GM21423 (cell line): ENCODE measurements around the gene ARSI.

Experiments
- ATAC-seq: cut with Tn5 transposase; IDR thresholded peaks from one replicate; pipeline ENCODE4 v1.9.1; 2021; ENCODE audit warnings: mild to moderate bottlenecking, moderate library complexity; ENCODE audit not compliant: unreplicated experiment

Gene ARSI

DNA sequence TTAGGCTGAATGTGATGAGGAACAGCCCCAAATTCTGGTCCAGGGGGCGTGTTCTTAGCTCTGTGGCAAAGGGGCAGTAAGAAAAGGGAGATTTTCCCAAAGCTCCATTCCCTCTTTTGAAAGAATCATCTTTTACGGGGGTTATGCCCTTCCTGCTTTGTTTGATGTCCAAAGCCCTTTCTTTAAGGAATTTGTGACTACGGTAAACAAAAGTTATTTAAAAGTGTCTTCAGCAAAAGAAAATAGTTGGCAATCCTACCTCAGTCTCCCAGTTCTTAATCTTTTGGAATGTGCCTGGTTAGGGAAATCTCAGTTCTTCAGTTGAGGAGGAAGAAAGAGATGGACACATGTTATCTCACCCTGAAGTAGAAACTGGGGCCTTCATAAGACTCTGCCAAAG, 24.4 kb upstream of the ARSI start:
- no peak for ATAC-seq

DNA sequence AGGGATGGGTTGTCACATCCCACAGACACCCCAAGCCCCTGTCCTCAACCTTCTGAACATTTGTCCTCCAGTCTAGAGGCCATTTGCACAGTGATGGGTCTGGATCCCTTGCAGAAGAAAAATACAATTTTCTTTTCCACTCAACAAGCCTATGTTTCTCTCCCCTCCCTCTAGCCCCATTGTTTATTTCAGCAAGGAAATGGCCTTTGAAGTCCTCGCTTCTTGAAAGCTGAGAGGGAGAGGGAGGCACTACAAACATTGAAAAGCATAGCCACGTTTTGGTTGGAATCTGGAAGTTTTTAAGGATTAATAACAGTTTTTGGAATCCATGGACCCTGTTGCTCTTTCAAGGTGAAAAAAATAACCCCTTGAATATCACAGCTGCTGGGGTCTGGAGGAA, 24.0 kb upstream of the ARSI start:
- ATAC-seq = no peak

DNA sequence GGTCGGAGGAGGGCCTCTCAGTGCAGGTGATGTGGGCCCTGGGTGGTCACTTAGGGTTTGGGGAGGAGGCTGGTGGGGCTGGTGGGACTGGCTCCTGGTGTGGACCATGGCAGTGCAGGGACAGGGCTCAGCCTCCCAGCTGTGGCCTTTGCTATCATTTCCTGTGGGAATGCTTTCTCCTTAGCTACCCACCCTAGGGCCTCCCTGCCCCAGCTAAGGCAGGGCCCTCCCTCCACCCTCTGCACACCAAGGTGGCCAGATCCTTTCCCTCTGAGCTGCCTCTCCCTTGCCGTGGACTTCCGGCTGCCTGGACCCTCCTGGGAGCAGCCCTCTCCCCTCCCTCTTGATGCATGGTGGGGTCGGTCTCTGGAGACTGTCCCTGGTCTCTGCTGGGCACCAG, 22.7 kb upstream of the ARSI start:
- ATAC-seq = no peak

DNA sequence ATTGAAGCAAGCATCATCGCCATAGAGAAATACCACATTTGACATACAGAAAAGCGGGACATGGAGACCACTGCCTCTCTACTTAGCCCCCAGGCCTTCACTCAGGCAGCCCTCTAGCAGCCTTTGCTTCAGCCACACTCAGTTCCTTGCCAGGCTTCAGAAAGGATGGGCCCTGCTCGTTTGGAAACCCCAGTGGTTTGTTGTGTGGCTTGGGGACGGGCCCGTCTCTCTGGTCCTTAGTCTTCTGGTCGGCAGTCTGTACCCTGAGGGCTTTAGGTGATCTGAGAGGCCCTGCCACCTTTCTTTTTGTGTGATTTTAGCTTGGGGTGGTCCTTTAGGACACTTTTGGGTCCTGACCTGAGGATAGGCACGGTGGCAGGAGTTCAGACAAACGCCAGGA, 21.1 kb upstream of the ARSI start:
- ATAC-seq = no peak

DNA sequence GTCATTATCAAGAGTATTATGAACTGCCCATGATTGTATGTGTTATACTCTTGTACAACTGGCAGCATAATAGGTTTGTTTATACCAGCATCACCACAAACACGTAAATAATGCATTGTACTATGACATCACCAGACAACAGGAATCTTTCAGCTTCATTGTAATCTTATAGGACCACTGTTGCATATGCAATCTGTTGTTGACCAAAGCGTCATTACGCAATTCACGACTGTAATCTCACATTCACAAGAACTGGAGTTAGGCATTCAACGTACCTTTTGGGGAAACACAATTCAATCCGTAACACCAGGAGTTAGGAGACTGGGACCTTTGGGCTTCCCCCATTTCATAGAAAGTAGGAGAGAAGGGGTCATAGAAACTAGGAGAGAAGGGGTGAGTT, 20.4 kb upstream of the ARSI start:
- ATAC-seq = no peak

DNA sequence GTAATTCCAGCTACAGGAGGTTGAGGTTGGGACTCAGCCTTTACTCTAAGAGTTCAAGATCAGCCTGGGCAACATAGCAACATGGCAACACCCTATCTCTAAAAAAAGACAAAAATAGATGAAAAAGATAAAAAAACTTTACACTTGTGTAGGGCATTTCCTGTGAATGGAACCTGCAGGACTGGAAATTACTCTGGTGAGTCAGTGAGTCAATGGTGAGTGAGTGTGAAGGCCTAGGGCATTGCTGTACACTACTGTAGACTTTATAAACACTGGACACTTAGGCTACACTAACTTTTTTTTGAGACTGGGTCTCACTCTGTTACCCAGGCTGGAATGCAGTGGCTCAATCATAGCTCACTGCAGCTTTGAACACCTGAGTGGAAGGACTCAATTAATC, 19.5 kb upstream of the ARSI start:
- ATAC-seq = no peak

DNA sequence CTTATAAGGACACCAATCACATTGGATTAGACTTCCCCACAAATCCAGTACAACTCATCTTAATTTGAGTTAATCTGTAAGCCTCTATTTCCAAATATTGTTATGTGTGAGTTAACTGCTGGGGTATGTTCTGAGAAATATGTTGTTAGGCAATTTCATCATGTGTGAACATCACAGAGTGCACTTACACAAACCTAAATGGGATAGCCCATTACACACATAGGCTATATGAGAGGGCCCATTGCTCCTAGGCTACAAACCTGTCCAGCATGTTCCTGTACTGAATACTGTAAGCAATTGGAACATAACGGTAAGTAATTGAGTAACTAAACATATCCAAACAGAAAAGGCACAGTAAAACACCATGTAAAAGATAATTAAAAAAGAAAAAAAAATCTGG, 19.1 kb upstream of the ARSI start:
- no peak for ATAC-seq

DNA sequence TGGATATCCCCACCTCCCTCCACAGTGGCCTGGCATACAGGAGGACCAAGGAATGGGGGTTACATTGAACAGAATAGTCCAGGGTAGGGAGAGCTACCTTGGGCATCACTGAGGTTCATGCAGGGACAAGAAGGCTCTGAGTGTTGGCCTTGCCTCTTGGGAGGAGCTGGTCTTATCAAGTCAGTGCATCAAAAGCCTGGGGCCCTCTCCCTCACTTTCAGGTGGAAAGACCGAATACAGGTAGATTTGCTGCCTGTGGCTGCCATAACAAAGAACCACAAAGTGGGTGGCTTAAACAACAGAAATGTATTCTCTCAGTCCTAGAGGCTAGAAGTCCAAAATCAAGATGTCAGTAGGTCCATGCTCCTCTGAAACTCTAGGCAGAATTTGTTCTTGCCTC, 18.5 kb upstream of the ARSI start:
- no peak for ATAC-seq

DNA sequence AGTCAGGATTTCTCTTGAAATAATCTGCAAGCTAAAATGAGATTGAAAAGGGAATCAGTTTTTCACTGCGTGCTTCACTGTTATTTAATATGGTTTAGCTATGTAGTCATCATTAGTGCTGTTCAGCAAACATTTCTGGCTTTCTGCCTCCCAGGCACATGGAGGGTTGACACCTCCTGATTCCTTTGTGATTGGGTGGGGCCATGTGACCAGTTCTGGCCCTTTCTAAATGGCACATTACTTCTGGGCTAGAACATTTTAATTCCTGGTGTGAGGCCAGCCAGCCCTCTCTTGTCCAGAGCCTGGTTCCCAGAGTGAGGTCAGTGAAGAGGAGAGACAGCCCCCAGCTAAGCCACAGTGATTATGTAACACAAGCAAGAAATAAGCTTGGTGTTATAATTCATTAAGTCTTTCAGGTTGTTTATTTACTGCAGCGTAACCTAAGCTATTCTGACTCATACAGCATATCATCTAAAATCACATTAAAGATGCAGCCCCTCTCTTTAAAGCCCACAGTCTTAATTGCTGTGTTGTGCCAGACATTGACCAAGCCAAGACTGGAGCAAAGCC, 17.4 kb upstream of the ARSI start:
- ATAC-seq = no peak

DNA sequence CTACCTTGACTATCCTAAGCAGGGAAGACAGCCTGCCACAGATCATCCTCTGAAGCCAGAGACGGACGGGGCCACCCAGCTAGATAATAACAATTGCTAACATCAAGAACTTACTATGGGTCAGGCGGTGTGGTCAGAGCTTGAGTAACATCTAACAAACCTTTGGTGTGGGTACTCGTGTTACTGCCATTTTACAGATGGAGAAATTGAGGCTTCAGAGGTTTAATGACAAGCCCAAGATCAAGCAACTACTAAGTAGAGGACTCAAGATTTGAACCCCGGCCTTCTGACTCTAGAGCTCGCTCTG, 16.7 kb upstream of the ARSI start:
- no peak for ATAC-seq

DNA sequence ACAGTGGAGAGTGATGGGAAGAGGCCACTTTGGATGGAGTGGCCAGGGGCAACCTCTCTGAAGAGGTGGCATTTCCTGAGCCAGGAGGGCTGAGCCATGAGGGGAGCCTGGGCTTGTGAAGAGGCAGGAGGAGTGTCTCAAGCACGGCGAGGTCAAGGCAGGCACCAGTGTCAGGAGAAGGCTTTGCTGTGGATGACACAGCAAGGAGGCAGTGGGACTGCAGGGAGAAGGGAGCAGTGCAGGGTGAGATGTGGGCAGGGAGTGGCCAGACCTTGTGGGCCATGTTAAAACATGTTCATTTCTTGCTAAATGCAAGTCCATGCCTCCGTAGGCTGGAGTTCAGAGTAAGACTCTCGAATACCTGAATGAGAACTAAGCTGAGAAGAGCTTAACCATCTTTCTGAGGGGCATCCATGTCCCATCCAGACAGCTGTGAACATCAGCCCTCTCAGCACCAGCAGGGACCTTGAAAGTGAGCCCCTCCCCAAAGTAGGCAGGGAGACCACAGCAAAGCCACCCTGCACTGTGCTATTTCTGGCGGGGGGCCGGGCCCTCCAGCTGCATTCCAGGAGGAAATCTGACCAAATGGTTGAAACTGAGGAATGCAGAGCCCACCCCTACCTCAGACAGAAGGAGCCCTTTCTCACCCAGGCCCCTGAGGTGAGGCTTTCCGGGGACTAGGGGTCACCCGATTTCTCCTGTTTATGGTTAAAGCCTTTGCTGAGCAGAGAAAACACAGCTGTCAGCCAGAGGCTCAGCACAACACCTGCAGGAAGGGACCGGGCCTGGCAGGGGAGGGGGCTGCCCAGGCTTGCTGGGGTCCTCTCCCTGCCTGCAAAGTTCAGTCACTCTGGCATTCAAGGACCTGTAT, 16.1 kb upstream of the ARSI start:
- no peak for ATAC-seq

DNA sequence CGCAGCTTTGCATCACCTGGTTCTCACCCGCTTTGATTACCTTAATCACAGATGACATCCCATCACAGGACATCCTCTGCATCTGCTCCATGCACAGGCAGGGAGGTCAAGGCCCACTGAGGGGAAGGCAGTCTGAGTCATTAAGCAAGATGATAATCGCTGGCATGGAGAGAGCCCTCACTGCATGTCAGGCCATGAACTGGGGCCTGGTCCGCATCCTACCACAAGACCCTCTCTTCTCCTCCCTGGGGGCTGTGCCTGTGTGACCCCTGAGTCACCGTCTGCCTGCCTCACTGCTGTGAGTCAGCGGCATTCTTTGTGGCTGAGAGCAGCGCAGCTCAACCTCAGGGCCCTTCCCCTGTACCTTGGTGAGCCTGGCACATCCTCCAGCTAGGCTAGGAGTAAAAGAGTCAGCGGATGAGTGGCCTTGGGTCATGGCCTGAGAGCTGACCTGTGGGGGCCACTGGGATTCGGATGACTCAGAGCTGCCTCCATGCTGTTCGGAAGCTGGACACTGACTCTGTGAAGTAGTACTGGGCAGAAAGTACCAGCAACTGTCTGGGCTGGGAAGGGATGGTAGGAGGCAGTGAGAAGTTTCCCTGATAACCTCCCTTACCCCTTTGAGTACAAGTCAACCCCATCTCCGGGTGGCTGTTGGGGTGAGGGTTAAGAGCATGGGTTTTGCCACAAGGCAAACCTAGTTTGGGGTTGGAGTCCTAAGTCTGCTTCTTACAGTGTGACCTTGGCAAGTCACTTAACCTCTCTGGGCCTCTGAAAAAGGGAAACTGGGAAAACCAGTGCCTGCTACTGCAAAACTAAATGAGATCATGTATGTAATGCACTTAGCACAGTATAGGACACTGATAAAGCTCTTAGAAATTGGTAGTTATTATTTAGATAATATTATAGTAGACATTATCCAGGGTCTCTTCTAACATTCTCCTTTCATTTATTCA, 14.6 kb upstream of the ARSI start:
- no peak for ATAC-seq

DNA sequence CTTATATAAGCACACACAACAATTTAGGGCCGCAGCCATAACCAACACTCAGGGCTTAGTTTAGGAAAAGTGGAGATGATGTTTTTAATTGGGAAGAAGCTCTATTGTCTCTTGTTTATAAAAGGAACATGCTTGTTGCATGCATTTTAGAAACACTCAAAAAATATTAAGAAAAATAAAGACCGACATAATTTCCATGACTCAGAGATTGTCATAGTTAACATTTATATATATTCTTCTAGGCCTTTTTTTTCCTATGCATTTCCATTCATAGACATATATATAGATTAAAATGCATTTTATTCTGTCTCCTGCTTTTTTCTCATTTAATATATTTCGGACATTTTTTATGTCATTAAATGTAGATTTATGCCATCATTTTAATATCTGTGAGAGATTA, 13.6 kb upstream of the ARSI start:
- no peak for ATAC-seq

DNA sequence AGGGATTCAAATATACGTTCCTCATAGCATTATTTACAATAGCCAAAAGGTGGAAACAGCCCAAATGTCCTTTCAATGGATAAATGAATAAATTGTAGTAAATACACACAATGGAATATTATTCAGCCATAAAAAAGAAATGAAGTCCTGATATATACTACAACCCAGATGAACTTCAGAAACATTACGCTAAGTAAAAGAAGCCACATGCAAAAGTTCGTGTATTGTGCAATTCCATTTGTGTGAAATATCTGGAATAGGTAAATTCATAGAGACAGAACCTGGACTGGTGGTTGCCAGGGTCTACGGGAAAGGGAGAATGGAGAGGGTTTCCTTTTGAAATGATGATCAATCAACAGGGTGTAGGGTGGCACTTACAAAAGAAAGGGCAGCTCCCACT, 12.5 kb upstream of the ARSI start:
- ATAC-seq = no peak

DNA sequence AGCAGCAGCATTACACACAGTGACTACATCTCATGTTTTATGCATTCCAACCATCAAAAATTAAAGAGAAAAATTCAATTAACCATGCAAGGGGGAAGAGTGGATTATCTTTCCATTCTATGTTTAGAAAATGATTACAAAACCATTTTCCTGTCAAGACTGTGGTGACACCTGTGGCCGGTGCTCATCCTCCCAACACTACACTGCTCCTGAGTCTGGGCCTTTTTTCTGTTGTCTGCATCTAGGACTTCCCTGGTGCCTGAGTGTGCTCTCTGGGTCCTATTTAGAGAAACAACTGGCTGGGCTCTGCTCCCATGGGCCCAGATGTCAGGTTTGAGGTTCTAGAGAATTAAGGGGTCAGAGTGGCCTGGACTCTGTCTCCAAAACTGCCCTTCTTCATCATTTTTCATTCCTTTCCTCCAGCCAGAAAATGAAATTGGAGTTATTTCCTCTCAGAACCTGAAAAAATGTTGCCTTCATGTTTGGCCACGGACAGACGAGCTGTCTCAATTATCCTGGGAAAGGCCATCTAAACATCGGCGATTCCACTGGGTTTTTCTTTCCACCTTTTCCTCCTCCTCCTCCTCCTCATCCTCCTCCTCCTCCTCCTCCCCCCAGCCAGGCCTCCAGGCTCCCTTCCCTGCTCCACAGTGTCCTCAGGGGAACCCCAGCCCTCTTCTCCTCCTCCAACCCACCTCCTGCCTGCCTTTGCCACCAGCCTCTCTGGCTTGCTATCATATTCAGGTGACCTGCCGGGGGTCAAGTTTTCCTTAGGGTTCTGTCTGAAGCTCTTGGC, 11.4 kb upstream of the ARSI start:
- ATAC-seq = no peak

DNA sequence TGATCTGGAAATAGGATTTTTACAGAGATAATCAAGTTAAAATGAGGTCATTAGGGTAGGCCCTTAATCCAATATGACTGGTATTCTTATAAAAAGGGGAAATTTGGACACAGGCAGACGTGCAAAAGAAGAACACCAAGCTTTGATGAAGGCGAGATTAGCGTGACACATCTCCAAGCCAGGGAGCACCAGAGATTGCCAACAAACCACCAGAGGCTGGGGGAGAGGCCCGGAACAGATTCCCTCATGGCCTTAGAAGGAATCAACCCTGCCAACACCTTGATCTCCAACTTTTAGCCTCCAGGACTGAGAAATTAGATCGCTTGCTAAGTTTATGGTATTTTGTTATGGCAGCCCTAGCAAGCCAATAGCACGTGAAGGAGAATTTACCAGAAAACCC, 10.8 kb upstream of the ARSI start:
- ATAC-seq = no peak

DNA sequence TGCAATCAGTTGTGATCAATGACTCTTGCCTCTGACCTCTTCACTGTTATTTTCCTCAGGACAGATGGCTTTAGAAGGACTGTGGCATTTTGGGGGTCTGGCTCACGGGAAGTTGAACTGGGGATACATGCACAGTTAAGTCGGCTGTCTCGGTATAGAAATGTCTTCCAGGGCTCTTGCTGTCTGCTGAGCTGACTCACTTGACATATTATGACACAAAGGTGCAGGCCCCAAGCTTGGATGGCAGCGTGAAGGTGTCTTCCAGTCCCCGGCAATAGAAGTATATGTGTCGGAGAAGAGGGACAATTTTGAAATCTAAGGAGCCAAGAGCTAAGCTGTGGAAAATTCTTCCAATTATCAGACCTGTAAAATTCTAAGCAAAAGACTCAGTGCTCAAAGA, 9.8 kb upstream of the ARSI start:
- ATAC-seq = no peak

DNA sequence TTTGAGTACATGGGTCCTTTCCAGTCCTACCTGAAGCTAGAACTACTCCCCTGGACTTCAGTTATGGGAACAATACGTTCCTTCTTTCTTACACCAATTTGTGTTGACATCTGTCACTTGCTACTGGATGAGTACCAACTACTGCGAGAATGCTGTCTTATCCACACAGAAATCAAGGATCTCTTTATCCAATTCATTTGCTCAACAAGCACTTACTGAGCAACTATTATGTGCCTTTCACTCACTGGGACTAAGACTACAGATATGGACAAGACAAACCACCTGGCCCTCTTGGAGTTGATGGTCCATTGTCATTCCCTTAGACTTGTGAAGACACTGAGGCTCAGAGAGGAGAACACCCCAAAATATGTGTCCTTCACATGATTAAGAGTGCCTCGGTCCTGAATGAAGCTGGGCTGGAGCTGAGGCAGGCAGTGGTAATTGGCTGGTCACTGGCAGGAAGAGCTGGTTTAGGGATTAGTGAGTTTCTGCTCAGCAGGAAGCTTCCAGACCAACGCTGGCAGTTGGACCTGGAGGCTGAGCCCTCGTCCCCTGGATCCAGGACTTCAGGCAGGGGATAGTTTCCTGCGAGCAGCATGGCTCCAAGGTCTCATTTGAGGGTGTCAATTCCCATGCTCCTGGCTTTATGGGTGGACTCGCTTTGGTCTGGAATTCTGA, 8.4 kb upstream of the ARSI start:
- ATAC-seq = no peak

DNA sequence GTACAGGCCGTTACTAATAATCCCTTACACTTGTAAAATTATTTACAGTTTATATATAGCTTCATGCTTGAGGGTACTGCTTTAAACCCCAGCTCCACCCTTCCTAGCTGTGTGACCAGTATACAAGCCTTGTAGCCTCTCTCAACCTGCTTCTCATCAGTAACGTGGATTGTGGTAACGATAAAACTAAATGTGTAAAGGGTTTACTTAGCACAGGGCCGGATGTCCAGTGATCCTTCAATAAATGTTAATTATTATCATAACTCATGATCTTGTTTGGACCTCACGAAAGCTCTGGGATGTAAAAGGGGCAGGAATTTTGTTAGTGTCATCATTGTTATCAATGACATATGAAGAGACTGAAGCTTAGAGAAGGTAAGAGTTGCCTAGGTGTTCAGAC, 7.5 kb upstream of the ARSI start:
- no peak for ATAC-seq

DNA sequence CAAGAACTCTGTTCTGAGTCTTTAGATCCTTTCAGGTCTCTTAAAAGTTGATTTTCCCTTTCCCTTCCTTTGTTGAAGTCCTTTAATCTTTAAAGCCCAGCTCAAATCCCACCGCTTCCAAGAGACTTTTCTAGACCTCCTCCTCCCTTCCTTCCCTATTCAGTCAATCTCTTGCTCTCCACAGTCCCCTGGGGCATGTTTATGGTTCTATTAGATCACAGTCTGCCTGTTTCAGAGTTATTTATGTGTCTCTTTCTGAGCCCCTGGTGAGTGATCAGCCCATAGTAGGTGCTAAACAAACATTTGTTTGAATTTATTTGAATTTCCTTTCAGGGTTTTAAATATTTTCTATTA, 7.2 kb upstream of the ARSI start:
- ATAC-seq = no peak
